Endothelial cell (in vitro differentiated cells): ENCODE results near the gene CD151. TPM values are rescaled to one million over a fixed set of nuclear protein-coding genes. Genes with fewer than 3 reads are reported as not detected.

Experiments used
- DNase-seq: peaks from one replicate; pipeline ENCODE4 v3.0.0; 2021; ENCODE audit warnings: low spot score
- H3K27ac Mint-ChIP-seq: one replicate; pipeline ENCODE4 v1.8.0; 2021; ENCODE audit warnings: mixed read lengths, inconsistent platforms; ENCODE audit not compliant: unreplicated experiment
- H3K27me3 Mint-ChIP-seq: one replicate; pipeline ENCODE4 v1.8.0; 2021; ENCODE audit warnings: mild to moderate bottlenecking, moderate library complexity, mixed read lengths, inconsistent platforms; ENCODE audit not compliant: unreplicated experiment
- H3K36me3 Mint-ChIP-seq: one replicate; pipeline ENCODE4 v1.8.0; 2021; ENCODE audit warnings: mild to moderate bottlenecking, low read depth, mixed read lengths, inconsistent platforms; ENCODE audit not compliant: unreplicated experiment
- H3K4me1 Mint-ChIP-seq: one replicate; pipeline ENCODE4 v1.8.0; 2021; ENCODE audit warnings: mild to moderate bottlenecking, mixed read lengths, inconsistent platforms; ENCODE audit not compliant: unreplicated experiment
- H3K4me3 Mint-ChIP-seq: one replicate; pipeline ENCODE4 v1.8.0; 2021; ENCODE audit warnings: mild to moderate bottlenecking, mixed read lengths, inconsistent platforms; ENCODE audit not compliant: unreplicated experiment
- H3K9me3 Mint-ChIP-seq: one replicate; pipeline ENCODE4 v1.8.0; 2021; ENCODE audit warnings: mixed read lengths, inconsistent platforms; ENCODE audit not compliant: unreplicated experiment
- CTCF ChIP-seq: fragments of 200-600 bp; sonication (generic); IDR thresholded peaks from one replicate; pipeline ENCODE4 v1.5.0; 2021; ENCODE audit warnings: antibody characterized with exemption; ENCODE audit not compliant: unreplicated experiment
- total RNA-seq: library from RNA; stranded (reverse); fragmentation: NEBNext Ultra II Directional; extraction: Animal tissue kit (Norgen Biotek cat#: 25700); gene quantifications from one replicate; pipeline ENCODE4 v1.2.1, GENCODE V29; 2021; ENCODE audit not compliant: unreplicated experiment

Gene CD151
- total RNA-seq, 1 donor from 2014 or later = 49.6 TPM

GRCh38 chr11:843818-844692 is 11.3 kb downstream of the CD151 start:
- peaks cover 8% of the 10 kb centered on the region for H3K27me3 Mint-ChIP-seq
- peak overlapping the region; percentile 85 for H3K4me3 Mint-ChIP-seq
- peak overlapping the region; percentile 61 for H3K27ac Mint-ChIP-seq
- H3K9me3 Mint-ChIP-seq = no peaks in the 10 kb centered on the region
- peaks cover 10% of the 10 kb centered on the region for H3K4me1 Mint-ChIP-seq
- peak; percentile 77 for DNase-seq
- TF ChIP-seq CTCF = no peak
- no peaks in the 10 kb centered on the region for H3K36me3 Mint-ChIP-seq

- H3K4me3 Mint-ChIP-seq = peak overlapping the region; percentile 59
- H3K27me3 Mint-ChIP-seq = peaks cover 8% of the 10 kb centered on the region
- peak; percentile 72 for DNase-seq
- no peaks in the 10 kb centered on the region for H3K9me3 Mint-ChIP-seq
- no peaks in the 10 kb centered on the region for H3K36me3 Mint-ChIP-seq
- peaks cover 10% of the 10 kb centered on the region for H3K4me1 Mint-ChIP-seq
- peak overlapping the region; percentile 74 for H3K27ac Mint-ChIP-seq
- TF ChIP-seq CTCF = no peak
Measured at GRCh38 chr11:844693-845644, 12.2 kb downstream of the CD151 start.

- TF ChIP-seq CTCF = no peak
- H3K36me3 Mint-ChIP-seq = no peaks in the 10 kb centered on the region
- H3K4me1 Mint-ChIP-seq = peaks cover 7% of the 10 kb centered on the region
- no peak overlapping the region for H3K27ac Mint-ChIP-seq
- no peak overlapping the region for H3K4me3 Mint-ChIP-seq
- H3K9me3 Mint-ChIP-seq = no peaks in the 10 kb centered on the region
- H3K27me3 Mint-ChIP-seq = peaks cover 8% of the 10 kb centered on the region
- no peak for DNase-seq
Measured at GRCh38 chr11:845872-846495, 13.2 kb downstream of the CD151 start.

GRCh38 chr11:846496-847098 is 13.8 kb downstream of the CD151 start:
- no peak for DNase-seq
- TF ChIP-seq CTCF = no peak
- peaks cover 8% of the 10 kb centered on the region for H3K27me3 Mint-ChIP-seq
- H3K27ac Mint-ChIP-seq = no peak overlapping the region
- H3K9me3 Mint-ChIP-seq = no peaks in the 10 kb centered on the region
- H3K4me1 Mint-ChIP-seq = peaks cover 3% of the 10 kb centered on the region
- H3K36me3 Mint-ChIP-seq = no peaks in the 10 kb centered on the region
- H3K4me3 Mint-ChIP-seq = no peak overlapping the region
